ENCODE results near the gene OR6B1. TPM values are rescaled to one million over a fixed set of nuclear protein-coding genes. Genes with fewer than 3 reads are reported as not detected.

Gene OR6B1
- total and polyA plus RNA-seq, 9 of the 15 experiments (the other 6 are each of a cell fraction or from before 2014, with no cell fraction given) = not detected

DNA sequence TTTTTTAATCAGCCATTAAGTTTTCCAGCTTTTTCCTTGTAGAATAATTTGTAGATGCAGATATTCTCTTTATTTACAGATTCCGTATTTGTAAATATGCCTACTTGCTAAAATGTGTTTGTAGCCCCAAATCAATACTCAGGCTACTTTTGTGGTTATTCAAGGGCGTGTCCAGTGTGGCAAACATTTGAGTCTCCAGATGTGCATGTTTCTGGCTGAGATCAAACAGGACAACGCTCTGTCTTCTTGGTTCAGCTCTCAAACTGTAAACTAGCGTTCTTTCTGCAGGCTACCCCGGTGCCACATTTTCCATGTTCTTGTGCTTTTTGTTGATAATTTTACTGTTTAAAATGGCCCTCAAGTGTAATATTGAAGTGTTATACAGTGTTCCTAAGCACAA, 32.4 kb downstream of the OR6B1 start (continued):
- TF ChIP-seq, protein P1, sequence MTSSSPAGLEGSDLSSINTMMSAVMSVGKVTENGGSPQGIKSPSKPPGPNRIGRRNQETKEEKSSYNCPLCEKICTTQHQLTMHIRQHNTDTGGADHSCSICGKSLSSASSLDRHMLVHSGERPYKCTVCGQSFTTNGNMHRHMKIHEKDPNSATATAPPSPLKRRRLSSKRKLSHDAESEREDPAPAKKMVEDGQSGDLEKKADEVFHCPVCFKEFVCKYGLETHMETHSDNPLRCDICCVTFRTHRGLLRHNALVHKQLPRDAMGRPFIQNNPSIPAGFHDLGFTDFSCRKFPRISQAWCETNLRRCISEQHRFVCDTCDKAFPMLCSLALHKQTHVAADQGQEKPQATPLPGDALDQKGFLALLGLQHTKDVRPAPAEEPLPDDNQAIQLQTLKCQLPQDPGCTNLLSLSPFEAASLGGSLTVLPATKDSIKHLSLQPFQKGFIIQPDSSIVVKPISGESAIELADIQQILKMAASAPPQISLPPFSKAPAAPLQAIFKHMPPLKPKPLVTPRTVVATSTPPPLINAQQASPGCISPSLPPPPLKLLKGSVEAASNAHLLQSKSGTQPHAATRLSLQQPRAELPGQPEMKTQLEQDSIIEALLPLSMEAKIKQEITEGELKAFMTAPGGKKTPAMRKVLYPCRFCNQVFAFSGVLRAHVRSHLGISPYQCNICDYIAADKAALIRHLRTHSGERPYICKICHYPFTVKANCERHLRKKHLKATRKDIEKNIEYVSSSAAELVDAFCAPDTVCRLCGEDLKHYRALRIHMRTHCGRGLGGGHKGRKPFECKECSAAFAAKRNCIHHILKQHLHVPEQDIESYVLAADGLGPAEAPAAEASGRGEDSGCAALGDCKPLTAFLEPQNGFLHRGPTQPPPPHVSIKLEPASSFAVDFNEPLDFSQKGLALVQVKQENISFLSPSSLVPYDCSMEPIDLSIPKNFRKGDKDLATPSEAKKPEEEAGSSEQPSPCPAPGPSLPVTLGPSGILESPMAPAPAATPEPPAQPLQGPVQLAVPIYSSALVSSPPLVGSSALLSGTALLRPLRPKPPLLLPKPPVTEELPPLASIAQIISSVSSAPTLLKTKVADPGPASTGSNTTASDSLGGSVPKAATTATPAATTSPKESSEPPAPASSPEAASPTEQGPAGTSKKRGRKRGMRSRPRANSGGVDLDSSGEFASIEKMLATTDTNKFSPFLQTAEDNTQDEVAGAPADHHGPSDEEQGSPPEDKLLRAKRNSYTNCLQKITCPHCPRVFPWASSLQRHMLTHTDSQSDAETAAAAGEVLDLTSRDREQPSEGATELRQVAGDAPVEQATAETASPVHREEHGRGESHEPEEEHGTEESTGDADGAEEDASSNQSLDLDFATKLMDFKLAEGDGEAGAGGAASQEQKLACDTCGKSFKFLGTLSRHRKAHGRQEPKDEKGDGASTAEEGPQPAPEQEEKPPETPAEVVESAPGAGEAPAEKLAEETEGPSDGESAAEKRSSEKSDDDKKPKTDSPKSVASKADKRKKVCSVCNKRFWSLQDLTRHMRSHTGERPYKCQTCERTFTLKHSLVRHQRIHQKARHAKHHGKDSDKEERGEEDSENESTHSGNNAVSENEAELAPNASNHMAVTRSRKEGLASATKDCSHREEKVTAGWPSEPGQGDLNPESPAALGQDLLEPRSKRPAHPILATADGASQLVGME (CRISPR knock-in tag; IDR thresholded peaks at IDR 0.05) = no peak
- TF ChIP-seq XRCC3 (IDR thresholded peaks at IDR 0.05) = no peak
- no peak for TF ChIP-seq BDP1 (IDR thresholded peaks at IDR 0.05; ENCODE audit: insufficient read depth, insufficient read length)
- TF ChIP-seq, protein P2, sequence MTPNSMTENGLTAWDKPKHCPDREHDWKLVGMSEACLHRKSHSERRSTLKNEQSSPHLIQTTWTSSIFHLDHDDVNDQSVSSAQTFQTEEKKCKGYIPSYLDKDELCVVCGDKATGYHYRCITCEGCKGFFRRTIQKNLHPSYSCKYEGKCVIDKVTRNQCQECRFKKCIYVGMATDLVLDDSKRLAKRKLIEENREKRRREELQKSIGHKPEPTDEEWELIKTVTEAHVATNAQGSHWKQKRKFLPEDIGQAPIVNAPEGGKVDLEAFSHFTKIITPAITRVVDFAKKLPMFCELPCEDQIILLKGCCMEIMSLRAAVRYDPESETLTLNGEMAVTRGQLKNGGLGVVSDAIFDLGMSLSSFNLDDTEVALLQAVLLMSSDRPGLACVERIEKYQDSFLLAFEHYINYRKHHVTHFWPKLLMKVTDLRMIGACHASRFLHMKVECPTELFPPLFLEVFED (CRISPR knock-in tag; conservative IDR thresholded peaks at IDR 0.05) = no peak
- TF ChIP-seq, protein P3, sequence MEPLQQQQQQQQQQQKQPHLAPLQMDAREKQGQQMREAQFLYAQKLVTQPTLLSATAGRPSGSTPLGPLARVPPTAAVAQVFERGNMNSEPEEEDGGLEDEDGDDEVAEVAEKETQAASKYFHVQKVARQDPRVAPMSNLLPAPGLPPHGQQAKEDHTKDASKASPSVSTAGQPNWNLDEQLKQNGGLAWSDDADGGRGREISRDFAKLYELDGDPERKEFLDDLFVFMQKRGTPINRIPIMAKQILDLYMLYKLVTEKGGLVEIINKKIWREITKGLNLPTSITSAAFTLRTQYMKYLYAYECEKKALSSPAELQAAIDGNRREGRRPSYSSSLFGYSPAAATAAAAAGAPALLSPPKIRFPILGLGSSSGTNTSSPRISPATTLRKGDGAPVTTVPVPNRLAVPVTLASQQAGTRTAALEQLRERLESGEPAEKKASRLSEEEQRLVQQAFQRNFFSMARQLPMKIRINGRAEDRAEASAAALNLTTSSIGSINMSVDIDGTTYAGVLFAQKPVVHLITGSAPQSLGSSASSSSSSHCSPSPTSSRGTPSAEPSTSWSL (CRISPR knock-in tag; IDR thresholded peaks at IDR 0.05; ENCODE audit: borderline replicate concordance) = no peak
